ENCODE results near the gene ACACB.

- no peak for TF ChIP-seq CTCF (IDR thresholded peaks at IDR 0.05)
- no peak for TF ChIP-seq POLR2A (IDR thresholded peaks at IDR 0.05)
Observed at GRCh38 chr12:109126784-109127183, 10.4 kb downstream of the ACACB start.

Measured in heart left ventricle (tissue), 13 donors.